AG09319 (cell line): Measurements from ENCODE around the gene SETD2.
A peak's percentile ranks its signal among the peaks of the same experiment; 100 is the strongest.

Experiments
- DNase-seq: peaks from one replicate; pipeline ENCODE4 v3.0.0-alpha.2; 2010; ENCODE audit warnings: low read depth; ENCODE audit errors: extremely low read depth
- CTCF ChIP-seq: IDR thresholded peaks from 2 replicates; pipeline ENCODE4 v1.5.1; 2011; ENCODE audit warnings: low read depth, mild to moderate bottlenecking, inconsistent platforms, low read length, moderate library complexity

The SETD2 gene

GRCh38 chr3:47012342-47013230 lies 151.3 kb downstream of the SETD2 start:
- no peak for TF ChIP-seq CTCF
- no peak for DNase-seq

- no peak for TF ChIP-seq CTCF
- DNase-seq: no peak
Observed at GRCh38 chr3:47011371-47011770, 152.5 kb downstream of the SETD2 start.

GRCh38 chr3:47010910-47011309 lies 153.0 kb downstream of the SETD2 start:
- TF ChIP-seq CTCF: no peak
- DNase-seq: no peak

- DNase-seq: no peak
- no peak for TF ChIP-seq CTCF
Observed at GRCh38 chr3:47010111-47010712, 153.7 kb downstream of the SETD2 start.

GRCh38 chr3:47009225-47010110 lies 154.4 kb downstream of the SETD2 start:
- peak; percentile 81 for DNase-seq
- TF ChIP-seq CTCF: no peak

- no peak for TF ChIP-seq CTCF
- DNase-seq: no peak
Observed at GRCh38 chr3:47008851-47009224, 155.1 kb downstream of the SETD2 start.
